Measurements from ENCODE around the gene EEF2. TPM values are rescaled to one million over a fixed set of nuclear protein-coding genes. Genes with fewer than 3 reads are reported as not detected.

EEF2 gene
- total and polyA plus RNA-seq, 2 of the 4 experiments (the other 2 are of a cell fraction): 1,505 to 2,161 TPM

- Histone ChIP-seq H3K27ac (ENCODE audit: insufficient read depth, low read length) (no peak overlapping the region), H2BK20ac (ENCODE audit: low read depth, low read length) (no peak overlapping the region), H3K9me1 (ENCODE audit: insufficient read depth, low read length) (no peaks in the 10 kb centered on the region), H2AK9ac (replicated peaks; ENCODE audit: low read depth, low read length, poor library complexity) (no peak overlapping the region), H3K36me3 (ENCODE audit: control insufficient read depth, insufficient read depth, low read length) (no peaks in the 10 kb centered on the region), H4K5ac (ENCODE audit: low read depth, low read length) (no peak overlapping the region), H2AK5ac (ENCODE audit: low read depth, low read length) (no peak overlapping the region), H3K27me3 (ENCODE audit: control insufficient read depth, insufficient read depth, low read length) (no peaks in the 10 kb centered on the region), H3K56ac (ENCODE audit: extremely low read depth, insufficient read depth, low read length) (no peak overlapping the region), H3K4me2 (ENCODE audit: low read depth, low read length) (no peak overlapping the region), H3K79me1 (ENCODE audit: low read depth in 1 of 2, low read length in 2 of 2) (no peaks in the 10 kb centered on the region), H4K8ac (ENCODE audit: low read depth in 2 of 2, low read length in 2 of 2) (no peak overlapping the region), H2AFZ (replicated peaks; ENCODE audit: low read length, poor library complexity) (no peak overlapping the region), H3K14ac (replicated peaks; ENCODE audit: low read depth, low read length) (no peak overlapping the region), H2BK120ac (ENCODE audit: low read depth, low read length) (no peak overlapping the region), H3K18ac (ENCODE audit: low read depth, low read length) (no peak overlapping the region), H2BK5ac (ENCODE audit: low read depth, low read length, poor library complexity, severe bottlenecking) (no peak overlapping the region), H4K20me1 (ENCODE audit: insufficient read depth, low read length) (no peaks in the 10 kb centered on the region), H3K4me1 (ENCODE audit: control insufficient read depth, insufficient read depth, low read length) (0 out of 2 replicates have a peak, but pooled peaks cover 1% of the 10 kb centered on the region), H3K23ac (ENCODE audit: low read depth, low read length) (no peak overlapping the region), H3K4ac (ENCODE audit: low read depth, low read length) (no peak overlapping the region), H3K9ac (ENCODE audit: low read depth, low read length) (no peak overlapping the region), H4K91ac (ENCODE audit: insufficient read depth, low read depth, low read length) (no peak overlapping the region), H3K9me3 (ENCODE audit: control insufficient read depth, insufficient read depth, low read length) (no peaks in the 10 kb centered on the region), H3K4me3 (ENCODE audit: insufficient read depth, low read depth, low read length) (no peak overlapping the region), H2BK15ac (ENCODE audit: low read depth, low read length) (no peak overlapping the region)
- TF ChIP-seq USF2 (IDR thresholded peaks at IDR 0.05; ENCODE audit: low read depth, low read length): no peak
- no peak for TF ChIP-seq BHLHE40 (IDR thresholded peaks at IDR 0.05; ENCODE audit: low read depth, low read length)
- no peak for TF ChIP-seq MAFK (IDR thresholded peaks at IDR 0.05; ENCODE audit: low read depth, low read length)
- TF ChIP-seq SMC3 (IDR thresholded peaks at IDR 0.05; ENCODE audit: low read depth, low read length): no peak
- no peak for TF ChIP-seq POLR2A (IDR thresholded peaks at IDR 0.05; ENCODE audit: low read depth, low read length)
- no peak for TF ChIP-seq CHD1 (IDR thresholded peaks at IDR 0.05; ENCODE audit: low read depth, low read length)
- no peak for TF ChIP-seq CTCF (conservative IDR thresholded peaks at IDR 0.05; ENCODE audit: low read depth, low read length)
- no peak for TF ChIP-seq ELK1 (IDR thresholded peaks at IDR 0.05; ENCODE audit: borderline replicate concordance, low read depth, low read length)
- TF ChIP-seq CEBPB (IDR thresholded peaks at IDR 0.05; ENCODE audit: low read depth, low read length): no peak
- no peak for TF ChIP-seq RCOR1 (IDR thresholded peaks at IDR 0.05; ENCODE audit: insufficient replicate concordance, low read length)
- TF ChIP-seq RAD21 (IDR thresholded peaks at IDR 0.05; ENCODE audit: low read length): no peak
- no peak for TF ChIP-seq RFX5 (IDR thresholded peaks at IDR 0.05; ENCODE audit: low read depth, low read length)
- no peak for TF ChIP-seq NFE2L2 (IDR thresholded peaks at IDR 0.05; ENCODE audit: low read depth, low read length)
- TF ChIP-seq FOS (IDR thresholded peaks at IDR 0.05; ENCODE audit: low read depth, low read length): no peak
- no peak for TF ChIP-seq MXI1 (IDR thresholded peaks at IDR 0.05; ENCODE audit: borderline replicate concordance, low read depth, low read length)
- TF ChIP-seq MAZ (IDR thresholded peaks at IDR 0.05; ENCODE audit: borderline replicate concordance, low read depth, low read length): no peak
- no CpG with 5 or more reads among the region's 6 CpGs for WGBS, 2 experiments (ENCODE audit: extremely low coverage in 2 of 2, insufficient read length in 1 of 2)
- ChIA-PET POLR2A (ENCODE audit: unreplicated experiment) (no interaction called here), CTCF (interaction anchor here (0.6 kb wide), 1 partner anchor 20 kb away, joined by 3 read pairs; no protein-coding TSS in a partner anchor)
- no TSS peak for BruUV-seq (replicated peaks)
- ATAC-seq (ENCODE audit: low read depth) (no peak), DNase-seq (no peak)
- intact Hi-C loops (cut with micrococcal nuclease): no loop called here
- dilution Hi-C loops (cut with HindIII; ENCODE audit: low sequenced_read_pairs, unreplicated experiment): no loop called here
- in situ Hi-C loops (cut with MboI; ENCODE audit: low sequenced_read_pairs): no loop called here
Measured at GRCh38 chr19:3995607-3996006, 10.3 kb upstream of the EEF2 start.
